ENCODE measurements around the gene SUCNR1. TPM values are rescaled to one million over a fixed set of nuclear protein-coding genes. Genes with fewer than 3 reads are reported as not detected.

The SUCNR1 gene
- not detected in 2 replicates for total RNA-seq (2014; rRNA removed; shearing (Covaris generic); ENCODE audit: low replicate concordance)

- no peaks in the 10 kb centered on the region for H4K20me1 ChIP-seq (ENCODE audit: insufficient read depth, low read depth, low read length)
- no peak within 1 kb of the TSS for H2AFZ ChIP-seq (ENCODE audit: low read length)
- H3K4me2 ChIP-seq (ENCODE audit: low read depth, low read length, poor library complexity, severe bottlenecking) = no peak within 1 kb of the TSS
- H3K27me3 ChIP-seq (ENCODE audit: low read length) = no peaks in the 10 kb centered on the region; the same call in 1 of the 2 replicates
- DNase-seq = no peak
- H3K79me2 ChIP-seq (ENCODE audit: low read length) = no peaks in the 10 kb centered on the region
- H3K36me3 ChIP-seq (ENCODE audit: insufficient read depth, low read length) = no peaks in the 10 kb centered on the region
- peaks cover 6% of the 10 kb centered on the region for H3K4me1 ChIP-seq (ENCODE audit: low read length)
- no peak within 1 kb of the TSS for H3K9ac ChIP-seq (ENCODE audit: low read length)
- no peak within 1 kb of the TSS for H3K27ac ChIP-seq (ENCODE audit: low read length)
- no peaks in the 10 kb centered on the region for H3K9me3 ChIP-seq (ENCODE audit: low read length)
- no peaks in the 10 kb centered on the region for H3K9me2 ChIP-seq (replicated peaks; ENCODE audit: insufficient read depth, low read length)
- no peak within 1 kb of the TSS for H3K4me3 ChIP-seq (ENCODE audit: low read length)
Measured at GRCh38 chr3:151873398-151873797, at the start of gene SUCNR1. TSS of gene SUCNR1 (plus strand) at chr3:151873643. CDS start at chr3:151879893, 6,250 bp downstream.

GRCh38 chr3:151827816-151828215, 45.6 kb upstream of the SUCNR1 start:
- Histone ChIP-seq H3K27me3 (ENCODE audit: low read length) (no peaks in the 10 kb centered on the region), H3K79me2 (ENCODE audit: low read length) (no peaks in the 10 kb centered on the region), H3K9me2 (replicated peaks; ENCODE audit: insufficient read depth, low read length) (no peaks in the 10 kb centered on the region), H3K36me3 (ENCODE audit: insufficient read depth, low read length) (no peaks in the 10 kb centered on the region), H3K4me1 (ENCODE audit: low read length) (no peaks in the 10 kb centered on the region), H2AFZ (ENCODE audit: low read length) (no peak overlapping the region), H3K27ac (ENCODE audit: low read length) (no peak overlapping the region), H3K9ac (ENCODE audit: low read length) (no peak overlapping the region), H4K20me1 (ENCODE audit: insufficient read depth, low read depth, low read length) (no peaks in the 10 kb centered on the region), H3K4me2 (ENCODE audit: low read depth, low read length, poor library complexity, severe bottlenecking) (no peak overlapping the region), H3K4me3 (ENCODE audit: low read length) (no peak overlapping the region), H3K9me3 (ENCODE audit: low read length) (no peaks in the 10 kb centered on the region)
- peak; percentile 11 for DNase-seq

GRCh38 chr3:151835751-151836525, 37.5 kb upstream of the SUCNR1 start:
- DNase-seq = no peak
- Histone ChIP-seq H3K27me3 (ENCODE audit: low read length) (no peaks in the 10 kb centered on the region), H3K4me1 (ENCODE audit: low read length) (peaks cover 4% of the 10 kb centered on the region), H2AFZ (ENCODE audit: low read length) (no peak overlapping the region), H3K9me2 (replicated peaks; ENCODE audit: insufficient read depth, low read length) (no peaks in the 10 kb centered on the region), H3K27ac (ENCODE audit: low read length) (no peak overlapping the region), H3K4me3 (ENCODE audit: low read length) (no peak overlapping the region), H3K79me2 (ENCODE audit: low read length) (no peaks in the 10 kb centered on the region), H3K9me3 (ENCODE audit: low read length) (no peaks in the 10 kb centered on the region), H3K4me2 (ENCODE audit: low read depth, low read length, poor library complexity, severe bottlenecking) (no peak overlapping the region), H4K20me1 (ENCODE audit: insufficient read depth, low read depth, low read length) (no peaks in the 10 kb centered on the region), H3K36me3 (ENCODE audit: insufficient read depth, low read length) (no peaks in the 10 kb centered on the region), H3K9ac (ENCODE audit: low read length) (no peak overlapping the region)

- H3K79me2 ChIP-seq (ENCODE audit: low read length) = no peaks in the 10 kb centered on the region
- no peaks in the 10 kb centered on the region for H3K27me3 ChIP-seq (ENCODE audit: low read length)
- H3K9me3 ChIP-seq (ENCODE audit: low read length) = no peaks in the 10 kb centered on the region
- no peak overlapping the region for H2AFZ ChIP-seq (ENCODE audit: low read length)
- H3K27ac ChIP-seq (ENCODE audit: low read length) = no peak overlapping the region
- no peaks in the 10 kb centered on the region for H4K20me1 ChIP-seq (ENCODE audit: insufficient read depth, low read depth, low read length)
- peaks cover 4% of the 10 kb centered on the region for H3K4me1 ChIP-seq (ENCODE audit: low read length)
- H3K4me3 ChIP-seq (ENCODE audit: low read length) = no peak overlapping the region
- H3K36me3 ChIP-seq (ENCODE audit: insufficient read depth, low read length) = no peaks in the 10 kb centered on the region
- DNase-seq = no peak
- no peaks in the 10 kb centered on the region for H3K9me2 ChIP-seq (replicated peaks; ENCODE audit: insufficient read depth, low read length)
- H3K9ac ChIP-seq (ENCODE audit: low read length) = no peak overlapping the region
- no peak overlapping the region for H3K4me2 ChIP-seq (ENCODE audit: low read depth, low read length, poor library complexity, severe bottlenecking)
Measured at GRCh38 chr3:151837057-151837456, 36.4 kb upstream of the SUCNR1 start.

GRCh38 chr3:151838574-151839312, 34.7 kb upstream of the SUCNR1 start:
- Histone ChIP-seq H3K27me3 (ENCODE audit: low read length) (no peaks in the 10 kb centered on the region), H3K4me1 (ENCODE audit: low read length) (peaks cover 4% of the 10 kb centered on the region), H2AFZ (ENCODE audit: low read length) (no peak overlapping the region), H3K4me2 (ENCODE audit: low read depth, low read length, poor library complexity, severe bottlenecking) (peak overlapping the region; percentile 33), H3K36me3 (ENCODE audit: insufficient read depth, low read length) (no peaks in the 10 kb centered on the region), H3K9me3 (ENCODE audit: low read length) (no peaks in the 10 kb centered on the region), H3K9me2 (replicated peaks; ENCODE audit: insufficient read depth, low read length) (no peaks in the 10 kb centered on the region), H3K79me2 (ENCODE audit: low read length) (no peaks in the 10 kb centered on the region), H3K9ac (ENCODE audit: low read length) (no peak overlapping the region), H3K4me3 (ENCODE audit: low read length) (no peak overlapping the region), H3K27ac (ENCODE audit: low read length) (no peak overlapping the region), H4K20me1 (ENCODE audit: insufficient read depth, low read depth, low read length) (no peaks in the 10 kb centered on the region)
- peak; percentile 88 for DNase-seq

GRCh38 chr3:151839313-151839631, 34.2 kb upstream of the SUCNR1 start:
- DNase-seq = no peak
- peaks cover 4% of the 10 kb centered on the region for H3K4me1 ChIP-seq (ENCODE audit: low read length)
- H3K27me3 ChIP-seq (ENCODE audit: low read length) = no peaks in the 10 kb centered on the region
- H3K9me3 ChIP-seq (ENCODE audit: low read length) = no peaks in the 10 kb centered on the region
- H3K79me2 ChIP-seq (ENCODE audit: low read length) = no peaks in the 10 kb centered on the region
- H3K4me2 ChIP-seq (ENCODE audit: low read depth, low read length, poor library complexity, severe bottlenecking) = no peak overlapping the region
- no peak overlapping the region for H3K27ac ChIP-seq (ENCODE audit: low read length)
- no peak overlapping the region for H2AFZ ChIP-seq (ENCODE audit: low read length)
- H4K20me1 ChIP-seq (ENCODE audit: insufficient read depth, low read depth, low read length) = no peaks in the 10 kb centered on the region
- H3K9ac ChIP-seq (ENCODE audit: low read length) = no peak overlapping the region
- H3K36me3 ChIP-seq (ENCODE audit: insufficient read depth, low read length) = no peaks in the 10 kb centered on the region
- no peaks in the 10 kb centered on the region for H3K9me2 ChIP-seq (replicated peaks; ENCODE audit: insufficient read depth, low read length)
- no peak overlapping the region for H3K4me3 ChIP-seq (ENCODE audit: low read length)

- no peak overlapping the region for H2AFZ ChIP-seq (ENCODE audit: low read length)
- H3K79me2 ChIP-seq (ENCODE audit: low read length) = no peaks in the 10 kb centered on the region
- no peak overlapping the region for H3K4me2 ChIP-seq (ENCODE audit: low read depth, low read length, poor library complexity, severe bottlenecking)
Measured at GRCh38 chr3:151841801-151842200, 31.6 kb upstream of the SUCNR1 start.

GRCh38 chr3:151843275-151843674, 30.2 kb upstream of the SUCNR1 start:
- Histone ChIP-seq H3K4me3 (ENCODE audit: low read length) (no peak overlapping the region), H3K4me2 (ENCODE audit: low read depth, low read length, poor library complexity, severe bottlenecking) (no peak overlapping the region), H4K20me1 (ENCODE audit: insufficient read depth, low read depth, low read length) (no peaks in the 10 kb centered on the region), H3K9me3 (ENCODE audit: low read length) (no peaks in the 10 kb centered on the region), H3K4me1 (ENCODE audit: low read length) (peaks cover 4% of the 10 kb centered on the region), H3K9ac (ENCODE audit: low read length) (no peak overlapping the region), H3K79me2 (ENCODE audit: low read length) (no peaks in the 10 kb centered on the region), H3K27ac (ENCODE audit: low read length) (no peak overlapping the region), H2AFZ (ENCODE audit: low read length) (no peak overlapping the region), H3K27me3 (ENCODE audit: low read length) (no peaks in the 10 kb centered on the region), H3K9me2 (replicated peaks; ENCODE audit: insufficient read depth, low read length) (no peaks in the 10 kb centered on the region), H3K36me3 (ENCODE audit: insufficient read depth, low read length) (no peaks in the 10 kb centered on the region)
- DNase-seq = no peak

More at GRCh38 chr3:151841801-151842200, 31.6 kb upstream of the SUCNR1 start:
- Histone ChIP-seq H3K27ac (ENCODE audit: low read length) (no peak overlapping the region), H4K20me1 (ENCODE audit: insufficient read depth, low read depth, low read length) (no peaks in the 10 kb centered on the region), H3K9me2 (replicated peaks; ENCODE audit: insufficient read depth, low read length) (no peaks in the 10 kb centered on the region), H3K9ac (ENCODE audit: low read length) (no peak overlapping the region), H3K9me3 (ENCODE audit: low read length) (no peaks in the 10 kb centered on the region), H3K4me3 (ENCODE audit: low read length) (no peak overlapping the region), H3K4me1 (ENCODE audit: low read length) (peaks cover 4% of the 10 kb centered on the region), H3K27me3 (ENCODE audit: low read length) (no peaks in the 10 kb centered on the region), H3K36me3 (ENCODE audit: insufficient read depth, low read length) (no peaks in the 10 kb centered on the region)
- no peak for DNase-seq

Data from Karpas-422 (cell line).